GM19397 (cell line): ENCODE results near the gene SAMD5.

Experiments
- ATAC-seq: cut with Tn5 transposase; IDR thresholded peaks from one replicate; pipeline ENCODE4 v1.9.1; 2021; ENCODE audit warnings: mild to moderate bottlenecking, moderate library complexity; ENCODE audit not compliant: unreplicated experiment

SAMD5 gene

DNA sequence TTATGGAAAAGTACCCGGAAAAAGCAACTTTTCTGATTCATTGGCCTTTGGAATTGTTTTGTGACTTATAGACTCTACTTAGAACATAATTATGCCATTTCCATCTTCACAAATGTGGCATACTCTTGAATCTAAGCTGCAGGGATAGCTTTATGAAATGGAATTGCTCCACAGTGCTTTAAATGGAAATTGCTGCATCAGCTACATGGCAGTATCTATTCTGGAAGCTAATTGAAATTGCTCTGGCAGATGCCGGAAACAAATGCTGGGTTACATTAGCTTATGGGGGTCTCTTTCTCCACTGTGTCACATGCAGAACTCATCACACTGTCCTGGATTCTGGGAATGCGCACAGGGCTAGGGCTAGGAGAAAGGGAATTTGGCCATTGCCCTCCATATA, 108.9 kb downstream of the SAMD5 start:
- no peak for ATAC-seq

DNA sequence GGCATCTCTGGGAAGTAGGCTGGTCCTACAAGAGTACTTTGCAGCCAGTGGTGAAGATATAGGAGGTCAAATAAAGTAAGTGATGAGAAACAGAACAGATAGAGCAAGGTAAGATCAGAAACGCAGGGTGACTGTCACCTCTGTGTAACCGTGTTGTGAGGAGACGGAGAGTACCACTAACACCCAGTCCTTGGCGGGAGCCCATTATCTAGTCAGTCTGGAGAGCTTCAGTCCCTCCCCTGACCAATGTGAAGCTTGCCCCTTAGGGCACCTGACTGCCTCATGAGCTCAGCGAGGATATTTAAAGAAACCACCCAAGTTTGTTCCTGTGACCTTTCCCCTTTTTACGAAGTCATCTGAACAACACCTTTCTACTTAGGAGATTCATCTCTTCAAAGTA, 110.0 kb downstream of the SAMD5 start:
- ATAC-seq, result no peak

DNA sequence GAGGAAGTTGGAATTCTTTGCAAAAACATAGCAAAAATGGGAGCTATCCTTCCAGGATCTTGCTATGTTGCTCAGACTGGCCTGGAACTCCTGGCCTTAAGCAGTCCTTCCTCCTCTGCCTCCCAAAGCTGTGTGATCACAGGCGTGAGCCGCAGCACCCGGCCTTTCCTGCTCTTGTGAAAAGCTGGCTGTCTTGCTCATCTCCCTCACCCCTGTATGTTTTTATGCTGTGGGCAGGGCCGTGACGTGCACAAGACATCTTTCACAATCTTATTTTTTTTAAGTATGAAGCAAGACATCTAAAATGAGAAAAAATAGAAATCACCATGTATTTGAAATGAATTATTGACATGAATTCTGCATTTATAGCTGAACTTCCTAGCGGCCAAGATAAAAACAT, 110.4 kb downstream of the SAMD5 start:
- ATAC-seq, result no peak
